GM12874 (cell line): ENCODE measurements around the gene APH1A.

Experiments used
- TF ChIP-seq, protein P1 (sequence below): IDR thresholded peaks from 2 replicates; pipeline ENCODE4 v1.5.1; 2011; ENCODE audit warnings: low read depth, mild to moderate bottlenecking, control low read depth, low read length, moderate library complexity; ENCODE audit not compliant: insufficient read depth

APH1A gene

DNA sequence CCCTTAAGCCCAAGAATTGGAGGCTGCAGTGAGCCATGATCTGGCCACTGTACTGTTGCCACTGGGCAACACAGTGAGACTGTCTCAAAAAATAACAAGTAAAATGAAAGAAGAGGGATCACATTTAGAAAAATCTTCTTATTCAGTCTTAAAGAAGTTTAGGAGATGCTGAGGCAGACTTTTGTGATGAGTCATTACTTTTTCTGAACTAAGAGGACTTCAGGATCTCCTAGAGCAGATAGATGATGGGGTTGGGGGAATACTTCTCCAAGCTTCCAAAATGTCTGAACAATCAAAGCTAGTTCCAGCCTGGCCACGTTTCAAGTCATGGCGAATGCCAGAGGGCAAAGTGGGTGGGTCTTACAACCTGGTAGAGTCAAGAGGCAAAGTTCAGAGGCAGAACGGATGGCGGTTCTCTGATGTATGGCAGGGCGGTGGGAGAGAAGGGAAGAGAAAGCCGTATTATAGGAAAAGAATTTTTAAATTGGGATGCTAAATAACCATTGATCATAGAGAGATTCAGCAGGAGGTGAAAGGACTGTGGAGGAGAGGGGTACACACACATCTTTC, 11.4 kb upstream of the APH1A start:
- TF ChIP-seq, protein P1, sequence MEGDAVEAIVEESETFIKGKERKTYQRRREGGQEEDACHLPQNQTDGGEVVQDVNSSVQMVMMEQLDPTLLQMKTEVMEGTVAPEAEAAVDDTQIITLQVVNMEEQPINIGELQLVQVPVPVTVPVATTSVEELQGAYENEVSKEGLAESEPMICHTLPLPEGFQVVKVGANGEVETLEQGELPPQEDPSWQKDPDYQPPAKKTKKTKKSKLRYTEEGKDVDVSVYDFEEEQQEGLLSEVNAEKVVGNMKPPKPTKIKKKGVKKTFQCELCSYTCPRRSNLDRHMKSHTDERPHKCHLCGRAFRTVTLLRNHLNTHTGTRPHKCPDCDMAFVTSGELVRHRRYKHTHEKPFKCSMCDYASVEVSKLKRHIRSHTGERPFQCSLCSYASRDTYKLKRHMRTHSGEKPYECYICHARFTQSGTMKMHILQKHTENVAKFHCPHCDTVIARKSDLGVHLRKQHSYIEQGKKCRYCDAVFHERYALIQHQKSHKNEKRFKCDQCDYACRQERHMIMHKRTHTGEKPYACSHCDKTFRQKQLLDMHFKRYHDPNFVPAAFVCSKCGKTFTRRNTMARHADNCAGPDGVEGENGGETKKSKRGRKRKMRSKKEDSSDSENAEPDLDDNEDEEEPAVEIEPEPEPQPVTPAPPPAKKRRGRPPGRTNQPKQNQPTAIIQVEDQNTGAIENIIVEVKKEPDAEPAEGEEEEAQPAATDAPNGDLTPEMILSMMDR: no peak

DNA sequence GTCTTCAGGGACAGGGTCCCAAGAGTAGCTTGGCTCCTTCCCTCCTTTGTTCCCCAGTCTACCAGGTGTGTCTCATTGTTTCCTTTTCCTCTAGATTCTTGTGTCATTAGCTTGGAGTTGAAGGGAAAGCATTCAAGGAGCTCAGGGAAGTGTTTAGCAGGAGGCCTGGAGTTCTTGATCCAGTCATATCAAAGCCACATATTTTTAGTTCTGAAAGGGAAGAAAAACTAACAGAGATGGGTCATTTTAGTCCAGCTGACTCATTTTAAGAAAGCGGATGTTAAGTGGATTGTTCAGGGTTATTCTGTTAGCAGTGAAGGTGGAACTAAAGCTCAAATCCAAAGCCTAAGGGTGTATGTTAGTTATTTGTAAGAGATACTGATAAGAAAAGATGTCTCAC, 4.5 kb upstream of the APH1A start:
- TF ChIP-seq, protein P1: no peak

DNA sequence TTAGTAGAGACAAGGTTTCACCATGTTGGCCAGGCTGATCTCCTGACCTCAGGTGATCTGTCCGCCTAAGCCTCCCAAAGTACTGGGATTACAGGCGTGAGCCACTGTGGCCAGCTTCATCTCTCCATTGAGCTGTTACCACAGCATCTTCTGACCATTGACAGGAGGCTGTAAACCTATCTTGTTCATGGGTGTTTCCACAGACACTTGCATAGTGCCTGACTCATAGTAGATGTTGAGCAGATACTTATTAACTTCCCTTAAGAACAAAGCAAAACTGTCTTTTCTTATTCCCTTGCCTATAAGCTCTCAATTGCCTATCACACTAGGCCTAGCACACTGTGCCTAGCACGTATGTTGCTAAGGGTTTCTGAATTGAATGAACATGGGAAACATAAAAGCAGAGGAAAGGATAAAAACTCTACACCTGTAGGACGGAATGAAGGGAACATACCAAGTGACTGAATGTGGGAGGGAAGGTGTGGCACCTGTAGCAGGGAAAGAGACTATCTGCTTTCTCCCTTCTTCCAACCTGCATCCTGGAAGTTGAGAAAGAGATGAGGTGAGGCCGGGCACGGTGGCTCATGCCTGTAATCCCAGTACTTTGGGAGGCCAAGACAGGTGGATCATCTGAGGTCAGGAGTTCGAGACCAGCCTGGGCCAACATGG, 2.6 kb upstream of the APH1A start:
- TF ChIP-seq, protein P1: no peak

DNA sequence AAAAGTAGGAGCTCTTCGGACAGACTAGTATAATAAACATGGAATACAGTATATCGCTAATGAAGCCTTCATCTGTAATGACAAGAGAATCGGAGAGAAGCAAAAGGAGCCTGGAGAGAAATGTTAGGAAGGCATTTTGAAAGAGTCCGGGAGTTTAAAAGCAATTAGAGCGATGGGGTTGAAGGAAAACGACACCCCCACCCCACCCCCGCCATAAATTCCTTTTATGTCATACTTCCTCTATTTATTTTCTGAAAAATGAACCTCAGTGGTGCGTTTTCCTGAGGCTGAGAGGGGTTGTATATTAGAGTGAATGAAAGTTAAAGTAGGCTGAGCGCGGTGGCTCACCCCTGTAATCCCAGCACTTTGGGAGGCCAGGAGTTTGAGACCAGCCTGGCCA, 635 bp upstream of the APH1A start:
- TF ChIP-seq, protein P1: no peak

DNA sequence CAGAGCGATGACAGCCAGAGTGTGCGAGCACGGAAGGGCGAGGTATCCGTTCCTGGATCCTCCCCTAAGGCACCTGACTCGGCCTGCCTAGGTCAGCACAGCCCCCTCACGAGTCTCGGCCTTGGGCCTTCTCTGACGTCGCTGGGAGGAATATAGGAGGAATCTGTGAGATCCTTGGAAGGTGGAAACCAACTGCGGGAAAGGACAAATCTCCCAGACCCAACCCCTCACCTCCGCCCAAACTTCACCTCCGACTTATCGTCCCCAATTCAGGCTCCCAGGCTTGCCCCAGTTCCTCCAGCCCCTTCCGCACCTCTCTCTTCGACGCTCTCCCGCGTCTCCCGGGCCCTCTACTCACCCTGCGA, 494 bp downstream of the APH1A start:
- TF ChIP-seq, protein P1: no peak

DNA sequence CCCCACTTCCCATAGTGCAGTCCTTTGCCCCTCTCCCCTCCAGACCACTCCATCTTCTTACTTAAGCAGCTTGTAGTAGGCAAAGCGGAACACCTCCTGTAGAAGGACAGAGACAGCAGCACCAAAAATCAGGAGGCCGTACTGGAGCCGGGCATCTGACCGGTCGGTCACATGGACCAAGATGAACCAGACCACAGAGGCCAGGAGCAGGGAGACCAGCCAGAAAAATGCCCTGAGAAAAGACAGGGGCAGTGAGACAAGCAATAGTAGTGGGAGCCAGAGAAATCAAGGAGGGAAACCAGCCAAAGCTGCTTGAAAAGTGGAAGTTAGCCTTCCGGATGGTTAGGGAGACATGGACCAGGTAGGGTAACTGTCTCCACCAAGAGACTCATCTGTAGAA, 920 bp downstream of the APH1A start:
- TF ChIP-seq, protein P1: no peak

DNA sequence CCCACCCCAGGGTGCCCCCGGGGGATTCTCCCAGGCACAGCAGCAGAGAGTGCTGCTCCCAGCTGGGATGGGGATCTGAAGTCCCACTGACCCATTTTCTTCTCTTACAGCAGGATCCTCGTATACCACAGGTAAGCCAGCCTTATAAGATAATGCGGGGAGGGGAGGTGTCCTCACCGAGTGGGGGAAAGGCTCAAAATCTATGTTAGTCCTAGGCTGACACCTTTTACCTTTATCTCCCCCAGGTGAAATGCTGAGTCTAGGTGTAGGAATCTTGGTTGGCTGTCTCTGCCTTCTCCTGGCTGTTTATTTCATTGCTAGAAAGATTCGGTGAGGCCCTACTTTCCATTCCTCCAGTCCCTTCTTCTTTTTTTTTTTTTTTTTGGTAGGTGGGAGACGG, 5.3 kb downstream of the APH1A start:
- TF ChIP-seq, protein P1: no peak
